ENCODE measurements around the gene IP6K1.

DNA sequence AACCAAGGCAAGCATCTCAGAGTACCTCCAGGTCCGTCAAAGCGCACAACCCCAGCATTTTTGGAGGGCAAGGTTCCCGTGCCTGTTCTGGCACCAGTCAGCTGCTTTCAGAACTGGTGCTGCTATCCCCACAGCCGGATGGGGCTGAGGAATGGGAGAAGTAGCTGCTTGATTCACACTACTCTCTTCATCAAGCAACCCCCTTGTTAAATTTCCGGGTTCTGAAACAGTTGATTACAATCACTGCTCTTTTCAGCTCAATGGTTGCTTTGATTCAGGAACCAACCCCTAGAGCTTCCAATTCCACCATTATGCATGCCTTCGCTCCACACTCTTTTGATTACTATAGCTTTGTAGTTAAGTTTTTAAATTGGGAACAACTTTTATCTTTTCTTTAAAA is 39.7 kb upstream of the IP6K1 start:
- TF ChIP-seq, protein P1, sequence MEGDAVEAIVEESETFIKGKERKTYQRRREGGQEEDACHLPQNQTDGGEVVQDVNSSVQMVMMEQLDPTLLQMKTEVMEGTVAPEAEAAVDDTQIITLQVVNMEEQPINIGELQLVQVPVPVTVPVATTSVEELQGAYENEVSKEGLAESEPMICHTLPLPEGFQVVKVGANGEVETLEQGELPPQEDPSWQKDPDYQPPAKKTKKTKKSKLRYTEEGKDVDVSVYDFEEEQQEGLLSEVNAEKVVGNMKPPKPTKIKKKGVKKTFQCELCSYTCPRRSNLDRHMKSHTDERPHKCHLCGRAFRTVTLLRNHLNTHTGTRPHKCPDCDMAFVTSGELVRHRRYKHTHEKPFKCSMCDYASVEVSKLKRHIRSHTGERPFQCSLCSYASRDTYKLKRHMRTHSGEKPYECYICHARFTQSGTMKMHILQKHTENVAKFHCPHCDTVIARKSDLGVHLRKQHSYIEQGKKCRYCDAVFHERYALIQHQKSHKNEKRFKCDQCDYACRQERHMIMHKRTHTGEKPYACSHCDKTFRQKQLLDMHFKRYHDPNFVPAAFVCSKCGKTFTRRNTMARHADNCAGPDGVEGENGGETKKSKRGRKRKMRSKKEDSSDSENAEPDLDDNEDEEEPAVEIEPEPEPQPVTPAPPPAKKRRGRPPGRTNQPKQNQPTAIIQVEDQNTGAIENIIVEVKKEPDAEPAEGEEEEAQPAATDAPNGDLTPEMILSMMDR (IDR thresholded peaks at IDR 0.05), result no peak
- TF ChIP-seq POLR2A (IDR thresholded peaks at IDR 0.05), result no peak
